Spleen (tissue), 11 donors: ENCODE measurements around the gene ZNF532. TPM values are rescaled to one million over a fixed set of nuclear protein-coding genes. Genes with fewer than 3 reads are reported as not detected.

Source experiments
- DNase-seq: peaks from one replicate; pipeline ENCODE4 v3.0.0-alpha.2; 2020
- H3K27ac ChIP-seq, 8 donors: fragments of 200-600 bp; sonication (generic) in 7 of 8; 1 replicate in 4 of 8; 2 replicates in 4 of 8; pipeline versions ENCODE4 v1.5.0 to v1.8.0; 2016 to 2021; ENCODE audit warnings: inconsistent platforms in 4 of 8, mild to moderate bottlenecking in 4 of 8, moderate library complexity in 1 of 8
- H3K27me3 ChIP-seq, 7 donors: fragments of 200-600 bp; sonication (generic) in 6 of 7; replicated peaks in 1 of 7; 1 replicate in 4 of 7; 2 replicates in 3 of 7; pipeline versions ENCODE4 v1.5.0 to v1.8.0; 2016 to 2021; ENCODE audit warnings: inconsistent platforms in 3 of 7, mild to moderate bottlenecking in 1 of 7
- H3K36me3 ChIP-seq, 6 donors: fragments of 200-600 bp; sonication (generic) in 5 of 6; 1 replicate in 4 of 6; 2 replicates in 2 of 6; pipeline versions ENCODE4 v1.5.0 to v1.8.0; 2016 to 2021; ENCODE audit warnings: inconsistent platforms in 2 of 6
- H3K4me1 ChIP-seq, 6 donors: fragments of 200-600 bp; sonication (generic) in 5 of 6; 1 replicate in 3 of 6; 2 replicates in 3 of 6; pipeline versions ENCODE4 v1.5.0 to v1.8.0; 2016 to 2021; ENCODE audit warnings: inconsistent platforms in 3 of 6
- H3K4me3 ChIP-seq, 8 donors: fragments of 200-600 bp; sonication (generic) in 7 of 8; 1 replicate in 4 of 8; 2 replicates in 4 of 8; pipeline versions ENCODE4 v1.5.0 to v1.8.0; 2016 to 2021; ENCODE audit warnings: inconsistent platforms in 4 of 8, mild to moderate bottlenecking in 4 of 8, moderate library complexity in 2 of 8
- H3K9me3 ChIP-seq, 8 donors: fragments of 200-600 bp; sonication (generic) in 7 of 8; 1 replicate in 4 of 8; 2 replicates in 4 of 8; pipeline versions ENCODE4 v1.5.0 to v1.8.0; 2016 to 2021; ENCODE audit warnings: inconsistent platforms in 4 of 8
- POLR2A ChIP-seq, 3 donors: fragments of 450-650 bp; IDR thresholded peaks; one replicate each; pipeline ENCODE4 v1.5.1; 2017; ENCODE audit warnings: antibody characterized with exemption in 3 of 3, mild to moderate bottlenecking in 1 of 3
- POLR2AphosphoS5 ChIP-seq, 3 donors: sonication (generic); formaldehyde crosslinking; IDR thresholded peaks; one replicate each; pipeline ENCODE4 v1.5.1; 2017; ENCODE audit warnings: antibody characterized with exemption in 3 of 3
- WGBS, 5 donors: extraction: QIAGEN DNeasy Blood & Tissue Kit in 3 of 5; methylation state at CpG; one replicate each; pipeline versions ENCODE4 v1.1.5 to v1.1.7; 2013 to 2018; 5-methylcytosine and 5-hydroxymethylcytosine counted together
- intact Hi-C: fragments of 100-400 bp; cut with DNase I; formaldehyde crosslinking; loops from one replicate; pipeline ENCODE4 v1.15.0; 2023; ENCODE audit warnings: low total_unique reads
- polyA plus RNA-seq, 3 donors: library from polyadenylated mRNA; stranded (reverse); fragments of 200-250 nt; gene quantifications; one replicate each; pipeline ENCODE4 v1.2.1, GENCODE V29; 2013
- small RNA-seq, 4 donors: library from RNA; depleted of rRNA; stranded (forward); fragments of <200 nt; gene quantifications; one replicate each; pipeline ENCODE3, GENCODE V24; 2016
- total RNA-seq, 7 donors: library from RNA; depleted of rRNA in 3 of 7; stranded (reverse); fragments of >200 nt in 3 of 7; fragmentation: NEBNext Ultra II Directional in 4 of 7; extraction: Animal tissue kit (Norgen Biotek cat#: 25700) in 4 of 7; gene quantifications; one replicate each; pipeline versions ENCODE4 v1.1.0 to v1.2.1, GENCODE V29; 2016 to 2021
- TF ChIP-seq, protein P1 (sequence below), 11 experiments: fragments of 200-600 bp in 7 of 11; fragments of 450-650 bp in 4 of 11; sonication (generic) in 4 of 11; IDR thresholded peaks in 8 of 11; conservative IDR thresholded peaks in 3 of 11; 1 replicate in 7 of 11; 2 replicates in 4 of 11; pipeline versions ENCODE4 v1.4.0 to v1.8.0; 2016 to 2021; ENCODE audit warnings: antibody characterized with exemption in 11 of 11, inconsistent platforms in 4 of 11, mild to moderate bottlenecking in 1 of 11
- donor health status: healthy with polysubstance abuse.
- donor health status: DM: no; HTN: no; CAD: no; lungs with moderate emphysema.
- donor health status: DM: no; HTN: no; CAD: no.
- donor health status: Bipolar disorder and iron deficiency.
- donor health status: healthy.
- donor health status: DM: no; HTN: no; CAD: no.
- donor health status: DM: yes; HTN: yes; CAD: no.

ZNF532 gene
- total and polyA plus RNA-seq, 10 donors = 5.2 to 64.8 (median 42.4) TPM

DNA sequence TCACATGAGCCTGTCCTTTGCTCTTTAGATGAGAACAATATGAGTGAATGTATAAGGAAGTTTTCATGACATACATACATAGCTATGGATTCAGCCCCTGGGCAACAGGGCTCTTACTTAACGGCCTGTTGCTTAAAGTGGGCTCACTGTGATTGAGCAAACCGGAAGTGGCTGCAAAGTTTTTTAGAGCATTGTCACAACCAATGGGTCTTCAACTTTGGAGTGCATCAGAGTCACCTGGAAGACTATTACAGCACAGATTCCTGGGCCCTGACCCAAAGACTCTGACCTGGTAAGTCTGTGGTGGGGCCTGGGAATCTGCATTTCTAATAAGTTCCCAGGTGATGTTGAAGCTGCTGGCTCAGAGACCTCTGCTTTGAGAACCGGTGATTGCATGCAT lies 168.7 kb downstream of the ZNF532 start:
- intact Hi-C loops = no loop called here
- TF ChIP-seq, protein P1, sequence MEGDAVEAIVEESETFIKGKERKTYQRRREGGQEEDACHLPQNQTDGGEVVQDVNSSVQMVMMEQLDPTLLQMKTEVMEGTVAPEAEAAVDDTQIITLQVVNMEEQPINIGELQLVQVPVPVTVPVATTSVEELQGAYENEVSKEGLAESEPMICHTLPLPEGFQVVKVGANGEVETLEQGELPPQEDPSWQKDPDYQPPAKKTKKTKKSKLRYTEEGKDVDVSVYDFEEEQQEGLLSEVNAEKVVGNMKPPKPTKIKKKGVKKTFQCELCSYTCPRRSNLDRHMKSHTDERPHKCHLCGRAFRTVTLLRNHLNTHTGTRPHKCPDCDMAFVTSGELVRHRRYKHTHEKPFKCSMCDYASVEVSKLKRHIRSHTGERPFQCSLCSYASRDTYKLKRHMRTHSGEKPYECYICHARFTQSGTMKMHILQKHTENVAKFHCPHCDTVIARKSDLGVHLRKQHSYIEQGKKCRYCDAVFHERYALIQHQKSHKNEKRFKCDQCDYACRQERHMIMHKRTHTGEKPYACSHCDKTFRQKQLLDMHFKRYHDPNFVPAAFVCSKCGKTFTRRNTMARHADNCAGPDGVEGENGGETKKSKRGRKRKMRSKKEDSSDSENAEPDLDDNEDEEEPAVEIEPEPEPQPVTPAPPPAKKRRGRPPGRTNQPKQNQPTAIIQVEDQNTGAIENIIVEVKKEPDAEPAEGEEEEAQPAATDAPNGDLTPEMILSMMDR (IDR thresholded peaks at IDR 0.05 in 8 of 11, conservative IDR thresholded peaks at IDR 0.05 in 3 of 11) = no peak
- no peak for TF ChIP-seq POLR2A (IDR thresholded peaks at IDR 0.05)
- no peak for TF ChIP-seq POLR2AphosphoS5 (IDR thresholded peaks at IDR 0.05)
- Histone ChIP-seq H3K27ac (no peak overlapping the region), H3K4me1 (no peaks in the 10 kb centered on the region), H3K27me3 (no peaks in the 10 kb centered on the region), H3K36me3 (no peaks in the 10 kb centered on the region), H3K9me3 (no peaks in the 10 kb centered on the region), H3K4me3 (no peak overlapping the region)
- WGBS, 5 donors = 69 to 85% (median 82%) methylated on average over 3 of the region's 3 CpGs
- DNase-seq = no peak

DNA sequence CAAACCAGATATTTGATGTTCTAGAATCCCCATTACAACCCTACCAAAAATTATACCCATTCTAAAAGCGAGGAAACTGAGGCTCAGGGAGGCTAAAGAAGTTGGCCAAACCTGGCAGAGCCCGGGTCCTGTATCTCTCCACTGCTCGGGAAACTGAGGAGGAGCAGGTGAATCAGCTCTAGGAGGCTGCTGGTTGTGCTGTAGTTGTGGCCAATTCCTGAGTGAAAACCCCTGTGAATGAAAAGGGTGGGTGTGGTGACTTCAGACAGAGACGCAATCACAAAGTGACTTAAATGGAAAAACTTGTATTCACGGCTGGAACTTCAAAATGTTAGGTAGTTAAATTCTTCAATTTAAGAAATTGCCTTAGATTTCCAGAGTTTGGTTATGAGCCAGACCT lies 169.3 kb downstream of the ZNF532 start:
- WGBS, 5 donors = 88 to 97% (median 89%) methylated on average over 5 of the region's 5 CpGs

DNA sequence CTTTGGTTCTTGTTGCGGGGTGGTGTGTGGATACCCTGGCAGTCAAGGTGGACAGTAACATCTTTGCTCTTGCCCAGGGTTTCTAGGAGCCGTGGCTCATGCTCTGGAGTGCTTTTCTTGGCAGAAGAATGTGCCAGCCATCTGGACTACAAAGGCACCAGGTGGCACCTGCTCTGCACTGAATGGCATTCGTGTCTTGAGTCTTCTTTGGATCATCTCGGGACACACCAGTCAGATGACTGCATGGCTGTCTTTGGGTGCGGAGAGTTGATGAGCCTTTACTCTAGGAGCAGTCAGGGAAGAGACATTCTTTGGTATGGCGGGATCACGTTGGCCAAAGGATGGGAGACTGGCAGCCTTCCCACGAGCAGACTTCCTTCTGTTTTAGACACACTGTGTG lies 170.9 kb downstream of the ZNF532 start:
- H3K36me3 ChIP-seq = no peaks in the 10 kb centered on the region

More for the DNA sequence above, 169.3 kb downstream of the ZNF532 start:
- H3K27me3 ChIP-seq = no peaks in the 10 kb centered on the region
- H3K27ac ChIP-seq = no peak overlapping the region
- H3K36me3 ChIP-seq = no peaks in the 10 kb centered on the region
- DNase-seq = no peak
- intact Hi-C loops = no loop called here
- TF ChIP-seq POLR2A (IDR thresholded peaks at IDR 0.05) (no peak), POLR2AphosphoS5 (IDR thresholded peaks at IDR 0.05) (no peak)
- TF ChIP-seq, protein P1 (IDR thresholded peaks at IDR 0.05 in 8 of 11, conservative IDR thresholded peaks at IDR 0.05 in 3 of 11) = no peak
- H3K4me3 ChIP-seq = no peak overlapping the region
- H3K4me1 ChIP-seq = no peaks in the 10 kb centered on the region
- H3K9me3 ChIP-seq = no peaks in the 10 kb centered on the region

More for the DNA sequence above, 170.9 kb downstream of the ZNF532 start:
- peak; percentile 25 for DNase-seq
- TF ChIP-seq, protein P1 (IDR thresholded peaks at IDR 0.05 in 8 of 11, conservative IDR thresholded peaks at IDR 0.05 in 3 of 11) = no peak
- TF ChIP-seq POLR2AphosphoS5 (IDR thresholded peaks at IDR 0.05) (no peak), POLR2A (IDR thresholded peaks at IDR 0.05) (no peak)
- 88 to 96% (median 90%) methylated on average over 8 of the region's 8 CpGs for WGBS, 5 donors
- H3K4me1 ChIP-seq = no peaks in the 10 kb centered on the region
- H3K27ac ChIP-seq = no peak overlapping the region
- no peaks in the 10 kb centered on the region for H3K9me3 ChIP-seq
- intact Hi-C loops = no loop called here
- H3K27me3 ChIP-seq = no peaks in the 10 kb centered on the region
- no peak overlapping the region for H3K4me3 ChIP-seq

Small RNA genes within 50 kb of the gene (small RNA-seq; reads per million reads assigned to genes)
- gene RF00096 (0 reads per million in 4 donors), gene RNU2-69P (0 to 0.48 (median 0.18) reads per million in 4 donors)

Other genes starting within 250 kb of the ZNF532 start
- gene ALPK2, start 235.8 kb upstream of the ZNF532 start, total RNA-seq = 1 to 10 TPM in 3 of 7 donors, under 1 TPM in 4; 0.66 to 3.1 (median 0.94) TPM
- gene ALPK2, start 235.8 kb upstream of the ZNF532 start, polyA plus RNA-seq = 1 to 10 TPM in 1 of 3 donors, under 1 TPM in 2; 0.93 to 2.1 (median 1.00) TPM
- gene MALT1, start 193.4 kb upstream of the ZNF532 start, total RNA-seq = 10 to 100 TPM; 47.9 to 59.6 (median 51.3) TPM
- 10 to 100 TPM; 13.3 to 16.8 (median 15.6) TPM for gene MALT1, start 193.4 kb upstream of the ZNF532 start, polyA plus RNA-seq